Measurements from ENCODE around the gene CDAN1.

The CDAN1 gene

GRCh38 chr15:42726114-42726513 is 10.8 kb downstream of the CDAN1 start:
- no peak for DNase-seq (ENCODE audit: low read depth)
- H3K4me3 ChIP-seq (ENCODE audit: low read depth, low read length): no peak overlapping the region
- TF ChIP-seq CTCF (IDR thresholded peaks at IDR 0.05; ENCODE audit: control insufficient read depth, extremely low read depth, insufficient read depth): no peak

- no peak for DNase-seq (ENCODE audit: low read depth)
- H3K4me3 ChIP-seq (ENCODE audit: low read depth, low read length): no peak overlapping the region
- no peak for TF ChIP-seq CTCF (IDR thresholded peaks at IDR 0.05; ENCODE audit: control insufficient read depth, extremely low read depth, insufficient read depth)
Observed at GRCh38 chr15:42725331-42725903, 11.5 kb downstream of the CDAN1 start.

- no peak for TF ChIP-seq CTCF (IDR thresholded peaks at IDR 0.05; ENCODE audit: control insufficient read depth, extremely low read depth, insufficient read depth)
- DNase-seq (ENCODE audit: low read depth): no peak
- no peak overlapping the region for H3K4me3 ChIP-seq (ENCODE audit: low read depth, low read length)
Observed at GRCh38 chr15:42724276-42724675, 12.7 kb downstream of the CDAN1 start.

GRCh38 chr15:42723068-42723467 is 13.9 kb downstream of the CDAN1 start:
- no peak overlapping the region for H3K4me3 ChIP-seq (ENCODE audit: low read depth, low read length)
- DNase-seq (ENCODE audit: low read depth): peak; percentile 19
- peak; percentile 65 for TF ChIP-seq CTCF (IDR thresholded peaks at IDR 0.05; ENCODE audit: control insufficient read depth, extremely low read depth, insufficient read depth)

- DNase-seq (ENCODE audit: low read depth): no peak
- no peak overlapping the region for H3K4me3 ChIP-seq (ENCODE audit: low read depth, low read length)
- no peak for TF ChIP-seq CTCF (IDR thresholded peaks at IDR 0.05; ENCODE audit: control insufficient read depth, extremely low read depth, insufficient read depth)
Observed at GRCh38 chr15:42721916-42722315, 15.0 kb downstream of the CDAN1 start.

GRCh38 chr15:42721016-42721415 is 15.9 kb downstream of the CDAN1 start:
- H3K4me3 ChIP-seq (ENCODE audit: low read depth, low read length): no peak overlapping the region
- TF ChIP-seq CTCF (IDR thresholded peaks at IDR 0.05; ENCODE audit: control insufficient read depth, extremely low read depth, insufficient read depth): no peak
- no peak for DNase-seq (ENCODE audit: low read depth)

GRCh38 chr15:42720071-42720470 is 16.9 kb downstream of the CDAN1 start:
- H3K4me3 ChIP-seq (ENCODE audit: low read depth, low read length): no peak overlapping the region
- DNase-seq (ENCODE audit: low read depth): no peak
- no peak for TF ChIP-seq CTCF (IDR thresholded peaks at IDR 0.05; ENCODE audit: control insufficient read depth, extremely low read depth, insufficient read depth)

All from LNCaP clone FGC (cell line).